Gastrocnemius medialis (tissue), 4 donors: ENCODE results near the gene SMYD3.

Experiments used
- POLR2A ChIP-seq, 2 donors: fragments of 450-650 bp; IDR thresholded peaks; one replicate each; pipeline ENCODE4 v1.6.1; 2017; ENCODE audit warnings: antibody characterized with exemption in 2 of 2, mild to moderate bottlenecking in 2 of 2, moderate library complexity in 2 of 2
- TF ChIP-seq, protein P1 (sequence below), 5 experiments: fragments of 450-650 bp in 3 of 5; fragments of 200-600 bp in 2 of 5; sonication (generic) in 2 of 5; IDR thresholded peaks in 4 of 5; conservative IDR thresholded peaks in 1 of 5; 1 replicate in 4 of 5; 2 replicates in 1 of 5; pipeline ENCODE4 v1.5.1; 2016 to 2019; ENCODE audit warnings: antibody characterized with exemption in 5 of 5, mild to moderate bottlenecking in 3 of 5, moderate library complexity in 3 of 5

DNA sequence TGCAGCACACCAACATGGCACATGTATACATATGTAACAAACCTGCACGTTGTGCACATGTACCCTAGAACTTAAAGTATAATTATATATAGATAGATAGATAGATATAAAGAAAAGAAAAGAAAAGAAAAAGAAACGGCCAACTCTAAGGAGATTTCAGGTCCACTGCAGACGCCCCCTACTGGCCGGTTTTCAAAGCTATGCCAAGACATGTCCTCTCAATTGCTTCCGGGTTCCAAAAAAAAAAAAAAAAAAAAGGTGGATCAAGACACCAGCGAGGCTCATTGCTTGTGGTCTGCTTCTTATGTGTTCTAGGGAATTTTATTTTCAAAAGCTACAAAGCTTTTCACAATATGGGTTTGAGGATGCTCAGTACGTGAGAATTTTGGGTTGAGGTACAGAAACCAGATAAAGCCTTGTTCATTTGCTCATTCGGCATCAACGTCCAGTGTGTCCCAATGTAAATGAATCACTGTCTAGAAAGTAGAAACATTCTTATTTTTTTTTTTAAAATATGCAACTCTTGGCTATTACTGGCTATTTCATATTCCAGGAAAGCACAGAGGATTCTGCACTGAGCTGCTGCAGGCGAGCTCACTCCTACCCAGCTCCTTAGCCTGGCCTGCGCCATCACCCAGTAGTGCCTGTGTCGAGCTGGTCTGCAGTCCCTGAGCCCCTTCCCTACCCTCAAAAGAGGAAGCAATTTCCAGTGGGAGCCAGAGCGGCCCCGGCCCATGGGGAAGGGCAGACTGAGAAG is 709.3 kb downstream of the SMYD3 start:
- no peak for TF ChIP-seq POLR2A (IDR thresholded peaks at IDR 0.05)
- TF ChIP-seq, protein P1, sequence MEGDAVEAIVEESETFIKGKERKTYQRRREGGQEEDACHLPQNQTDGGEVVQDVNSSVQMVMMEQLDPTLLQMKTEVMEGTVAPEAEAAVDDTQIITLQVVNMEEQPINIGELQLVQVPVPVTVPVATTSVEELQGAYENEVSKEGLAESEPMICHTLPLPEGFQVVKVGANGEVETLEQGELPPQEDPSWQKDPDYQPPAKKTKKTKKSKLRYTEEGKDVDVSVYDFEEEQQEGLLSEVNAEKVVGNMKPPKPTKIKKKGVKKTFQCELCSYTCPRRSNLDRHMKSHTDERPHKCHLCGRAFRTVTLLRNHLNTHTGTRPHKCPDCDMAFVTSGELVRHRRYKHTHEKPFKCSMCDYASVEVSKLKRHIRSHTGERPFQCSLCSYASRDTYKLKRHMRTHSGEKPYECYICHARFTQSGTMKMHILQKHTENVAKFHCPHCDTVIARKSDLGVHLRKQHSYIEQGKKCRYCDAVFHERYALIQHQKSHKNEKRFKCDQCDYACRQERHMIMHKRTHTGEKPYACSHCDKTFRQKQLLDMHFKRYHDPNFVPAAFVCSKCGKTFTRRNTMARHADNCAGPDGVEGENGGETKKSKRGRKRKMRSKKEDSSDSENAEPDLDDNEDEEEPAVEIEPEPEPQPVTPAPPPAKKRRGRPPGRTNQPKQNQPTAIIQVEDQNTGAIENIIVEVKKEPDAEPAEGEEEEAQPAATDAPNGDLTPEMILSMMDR (IDR thresholded peaks at IDR 0.05 in 4 of 5, conservative IDR thresholded peaks at IDR 0.05 in 1 of 5) = no peak
